ENCODE data around the gene ICA1L.
"Not testable (repeated sequence)": the region's sequence is repeated elsewhere in the genome, so short reads cannot be mapped to it uniquely, and the experiment has no call there.

ICA1L gene

DNA sequence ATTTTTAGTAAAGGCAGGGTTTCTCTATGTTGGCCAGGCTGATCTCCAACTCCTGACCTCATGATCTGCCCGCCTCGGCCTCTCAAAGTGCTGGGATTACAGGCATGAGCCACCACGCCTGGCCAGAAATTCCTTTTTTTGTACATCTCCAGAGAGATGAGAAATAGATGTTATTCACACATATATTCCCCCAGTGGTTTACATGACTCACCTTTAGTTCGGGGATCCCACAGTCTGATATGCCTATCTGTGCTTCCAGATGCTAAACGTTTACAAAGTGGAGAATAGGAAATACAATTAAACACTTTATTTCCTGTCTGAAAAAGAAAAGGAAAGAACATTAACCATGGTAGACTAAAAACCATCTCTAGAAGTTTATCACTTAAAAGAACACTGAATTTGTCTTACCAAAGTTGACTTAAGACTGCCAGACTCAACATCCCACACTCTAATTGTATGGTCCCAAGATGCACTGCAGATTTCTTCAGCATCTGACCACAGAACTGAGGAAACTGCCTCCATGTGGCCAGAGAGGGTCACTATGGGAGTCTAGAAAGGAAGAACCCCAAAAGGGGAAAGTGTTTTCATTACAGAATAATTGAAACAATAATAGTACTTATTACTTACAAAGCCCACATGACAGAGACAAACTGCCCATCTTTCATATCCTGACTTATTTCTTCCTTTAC, 12.6 kb upstream of the ICA1L start:
- Histone ChIP-seq H3K9me3 (ENCODE audit: low read length) (no peaks in the 10 kb centered on the region), H3K4me1 (ENCODE audit: insufficient read depth, low read length) (no peaks in the 10 kb centered on the region), H3K4me3 (ENCODE audit: low read length) (no peak overlapping the region), H3K36me3 (ENCODE audit: insufficient read depth, low read length) (peaks cover 77% of the 10 kb centered on the region), H2AFZ (ENCODE audit: low read depth, low read length) (no peak overlapping the region), H3K27me3 (ENCODE audit: insufficient read depth, low read length) (no peaks in the 10 kb centered on the region)

DNA sequence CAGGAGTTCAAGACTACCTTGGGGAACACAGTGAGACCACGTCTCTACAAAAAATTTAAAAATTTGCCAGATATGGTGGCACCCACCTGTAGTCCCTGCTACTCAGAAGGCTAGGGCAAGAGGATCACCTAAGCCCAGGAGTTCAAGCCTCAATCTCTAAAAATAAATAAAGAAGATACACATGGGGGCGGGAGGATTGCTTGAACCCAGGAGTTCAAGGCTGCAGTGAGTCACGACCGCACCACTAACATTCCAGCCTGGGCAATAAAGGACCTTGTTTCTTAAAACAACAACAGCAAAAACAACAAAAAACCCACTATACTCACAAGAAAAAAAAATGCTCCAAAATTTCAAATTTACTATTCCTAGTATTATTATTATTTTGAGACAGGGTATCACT, 10.0 kb upstream of the ICA1L start:
- H2AFZ ChIP-seq (ENCODE audit: low read depth, low read length): no peak overlapping the region
- H3K4me1 ChIP-seq (ENCODE audit: insufficient read depth, low read length): no peaks in the 10 kb centered on the region
- peaks cover 70% of the 10 kb centered on the region for H3K36me3 ChIP-seq (ENCODE audit: insufficient read depth, low read length)

DNA sequence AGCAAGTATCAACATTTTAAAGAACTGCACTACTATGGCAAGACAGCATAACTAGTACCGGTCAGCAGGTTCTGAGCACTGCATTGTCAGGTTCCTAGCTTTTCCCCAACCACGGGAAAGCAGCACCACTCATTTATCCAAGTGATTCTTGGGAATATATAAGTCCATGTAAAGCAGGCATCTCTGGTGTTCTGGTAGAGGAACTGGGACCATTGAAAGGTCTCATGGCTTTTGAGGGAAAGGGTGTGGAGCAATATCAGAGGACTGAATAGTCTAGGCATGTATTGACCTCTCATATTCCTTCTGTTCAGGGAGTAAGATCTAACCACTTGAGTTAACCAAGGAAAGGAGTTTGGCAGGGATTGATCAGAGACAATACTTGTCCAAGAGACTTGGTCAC, 6.1 kb upstream of the ICA1L start:
- H3K36me3 ChIP-seq (ENCODE audit: insufficient read depth, low read length): peaks cover 41% of the 10 kb centered on the region
- no peak overlapping the region for H2AFZ ChIP-seq (ENCODE audit: low read depth, low read length)
- H3K4me3 ChIP-seq (ENCODE audit: low read length): no peak overlapping the region
- H3K27me3 ChIP-seq (ENCODE audit: insufficient read depth, low read length): no peaks in the 10 kb centered on the region
- H3K9me3 ChIP-seq (ENCODE audit: low read length): no peaks in the 10 kb centered on the region
- H3K4me1 ChIP-seq (ENCODE audit: insufficient read depth, low read length): no peaks in the 10 kb centered on the region

More for the DNA sequence above, 10.0 kb upstream of the ICA1L start:
- Histone ChIP-seq H3K27me3 (ENCODE audit: insufficient read depth, low read length) (no peaks in the 10 kb centered on the region), H3K4me3 (ENCODE audit: low read length) (no peak overlapping the region), H3K9me3 (ENCODE audit: low read length) (no peaks in the 10 kb centered on the region)

DNA sequence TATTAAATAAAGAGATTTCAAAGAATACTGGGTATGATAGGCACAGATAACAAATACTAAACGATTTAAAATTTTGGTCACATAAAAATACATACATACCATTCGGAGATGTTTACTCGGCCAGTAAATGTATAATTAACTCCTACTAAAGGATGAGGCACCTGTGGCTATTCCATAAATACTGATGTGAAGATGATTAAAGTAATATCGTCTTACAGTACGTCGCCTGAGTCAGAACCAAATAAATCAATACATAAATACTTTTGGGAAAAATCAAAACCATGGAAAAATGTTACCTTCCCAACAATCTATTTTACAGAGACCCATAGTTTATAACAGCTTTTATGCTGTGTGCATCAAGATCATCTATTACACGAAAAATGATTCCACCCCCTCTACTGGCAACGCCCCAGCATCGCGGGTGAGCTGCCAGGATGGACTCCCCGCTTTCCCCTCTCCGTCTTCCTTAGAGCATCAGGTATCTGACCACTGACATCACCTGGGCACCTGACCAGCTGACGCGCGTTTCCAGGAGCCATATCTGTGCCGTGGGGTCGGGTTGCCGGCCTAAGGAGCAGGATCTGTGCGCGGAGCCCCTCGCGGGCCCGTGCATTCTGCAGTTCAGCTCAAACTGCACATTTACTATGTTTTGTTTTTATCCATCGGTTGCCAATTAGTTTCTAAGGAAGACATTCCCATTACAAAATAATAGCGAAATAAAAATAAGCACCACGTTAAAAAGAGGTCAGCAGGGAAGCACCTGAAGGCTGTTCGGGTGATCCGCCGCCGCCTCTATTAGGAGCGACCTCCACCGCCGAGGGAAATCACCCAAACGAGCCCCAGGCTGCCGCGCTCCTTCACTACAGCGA, 901 bp downstream of the ICA1L start:
- Histone ChIP-seq H3K9me3 (ENCODE audit: low read length) (no peaks in the 10 kb centered on the region), H3K27me3 (ENCODE audit: insufficient read depth, low read length) (no peaks in the 10 kb centered on the region), H2AFZ (ENCODE audit: low read depth, low read length) (peak overlapping the region; percentile 97), H3K4me3 (ENCODE audit: low read length) (peak overlapping the region; percentile 84), H3K4me1 (ENCODE audit: insufficient read depth, low read length) (peaks cover 6% of the 10 kb centered on the region), H3K36me3 (ENCODE audit: insufficient read depth, low read length) (no peaks in the 10 kb centered on the region)

DNA sequence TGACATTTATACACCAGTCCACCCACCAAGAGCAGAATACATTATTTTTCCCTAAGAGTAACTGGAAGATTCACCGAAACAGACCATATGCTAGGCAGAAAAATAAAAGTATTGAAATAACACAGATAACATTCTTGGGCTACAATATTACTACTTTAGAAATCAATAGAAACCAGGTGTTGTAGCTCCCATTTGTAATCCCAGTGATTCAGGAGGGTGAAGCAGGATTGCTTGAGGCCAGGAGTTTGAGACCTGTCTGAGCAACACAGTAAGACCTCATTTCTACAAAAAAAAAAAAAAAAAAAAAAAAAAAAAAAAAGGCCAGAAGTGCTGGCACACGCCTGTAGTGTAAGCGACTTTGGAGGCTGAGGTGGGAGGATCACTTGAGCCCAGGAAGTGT, 9.6 kb downstream of the ICA1L start:
- Histone ChIP-seq H3K4me3 (ENCODE audit: low read length) (no peak overlapping the region), H3K9me3 (ENCODE audit: low read length) (no peaks in the 10 kb centered on the region), H3K27me3 (ENCODE audit: insufficient read depth, low read length) (no peaks in the 10 kb centered on the region), H2AFZ (ENCODE audit: low read depth, low read length) (no peak overlapping the region), H3K4me1 (ENCODE audit: insufficient read depth, low read length) (no peaks in the 10 kb centered on the region), H3K36me3 (ENCODE audit: insufficient read depth, low read length) (no peaks in the 10 kb centered on the region)

DNA sequence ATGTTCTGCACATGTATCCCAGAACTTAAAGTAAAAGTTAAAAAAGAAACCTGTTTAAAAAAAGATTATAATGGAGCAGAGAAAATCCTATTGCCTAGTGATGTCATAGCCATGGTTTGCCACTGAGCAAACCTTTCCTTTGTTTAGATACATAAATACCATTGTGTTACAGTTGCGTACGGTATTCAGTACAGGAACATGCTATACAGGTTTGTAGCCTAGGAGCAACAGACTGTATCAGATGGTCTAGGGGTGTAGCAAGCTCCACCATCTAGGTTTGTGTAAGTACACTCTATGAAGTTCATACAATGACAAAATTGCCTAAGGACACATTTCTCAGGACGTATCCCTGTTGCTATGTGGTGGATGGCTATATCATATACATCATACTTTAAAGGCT, 13.0 kb downstream of the ICA1L start:
- Histone ChIP-seq H3K4me1 (ENCODE audit: insufficient read depth, low read length) (no peaks in the 10 kb centered on the region), H3K9me3 (ENCODE audit: low read length) (no peaks in the 10 kb centered on the region), H3K4me3 (ENCODE audit: low read length) (no peak overlapping the region), H3K36me3 (ENCODE audit: insufficient read depth, low read length) (no peaks in the 10 kb centered on the region), H2AFZ (ENCODE audit: low read depth, low read length) (no peak overlapping the region), H3K27me3 (ENCODE audit: insufficient read depth, low read length) (no peaks in the 10 kb centered on the region)

DNA sequence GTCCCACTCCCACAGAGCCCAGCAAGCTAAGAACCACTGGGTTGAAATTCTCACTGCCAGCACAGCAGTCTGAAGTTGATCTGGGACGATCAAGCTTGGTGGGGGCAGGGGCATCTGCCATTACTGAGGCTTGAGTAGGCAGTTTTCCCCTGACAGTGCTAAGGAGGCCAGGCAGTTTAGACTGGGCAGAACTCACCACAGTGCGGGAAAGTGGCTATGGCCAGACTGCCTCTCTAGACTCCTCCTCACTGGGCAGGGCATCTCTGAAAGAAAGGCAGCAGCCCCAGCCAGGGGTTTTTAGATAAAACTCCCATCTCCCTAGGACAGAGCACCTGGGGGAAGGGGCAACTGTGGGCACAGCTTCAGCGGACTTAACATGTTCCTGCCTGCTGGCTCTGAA, 22.2 kb downstream of the ICA1L start:
- not testable (repeated sequence) for H2AFZ ChIP-seq (ENCODE audit: low read depth, low read length); H3K4me3 ChIP-seq (ENCODE audit: low read length); H3K4me1 ChIP-seq (ENCODE audit: insufficient read depth, low read length); H3K36me3 ChIP-seq (ENCODE audit: insufficient read depth, low read length); H3K27me3 ChIP-seq (ENCODE audit: insufficient read depth, low read length); H3K9me3 ChIP-seq (ENCODE audit: low read length)

DNA sequence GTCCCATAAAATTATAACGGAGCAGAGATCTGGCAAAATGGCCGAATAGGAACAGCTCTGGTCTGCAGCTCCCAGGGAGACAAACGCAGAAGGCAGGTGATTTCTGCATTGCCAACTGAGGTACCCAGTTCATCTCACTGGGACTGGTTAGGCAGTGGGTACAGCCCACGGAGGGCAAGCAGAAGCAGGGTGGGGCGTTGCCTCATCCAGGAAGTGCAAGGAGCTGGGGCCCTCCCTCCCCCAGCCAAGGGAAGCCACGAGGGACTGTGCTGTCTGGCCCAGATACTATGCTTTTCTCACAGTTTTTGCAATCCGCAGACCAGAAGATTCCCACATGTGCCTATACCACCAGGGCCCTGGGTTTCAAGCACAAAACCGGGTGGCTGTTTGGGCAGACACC, 22.8 kb downstream of the ICA1L start:
- Histone ChIP-seq H3K4me3 (ENCODE audit: low read length) (no peak overlapping the region), H3K9me3 (ENCODE audit: low read length) (no peaks in the 10 kb centered on the region), H2AFZ (ENCODE audit: low read depth, low read length) (no peak overlapping the region), H3K27me3 (ENCODE audit: insufficient read depth, low read length) (no peaks in the 10 kb centered on the region), H3K36me3 (ENCODE audit: insufficient read depth, low read length) (no peaks in the 10 kb centered on the region), H3K4me1 (ENCODE audit: insufficient read depth, low read length) (no peaks in the 10 kb centered on the region)

DNA sequence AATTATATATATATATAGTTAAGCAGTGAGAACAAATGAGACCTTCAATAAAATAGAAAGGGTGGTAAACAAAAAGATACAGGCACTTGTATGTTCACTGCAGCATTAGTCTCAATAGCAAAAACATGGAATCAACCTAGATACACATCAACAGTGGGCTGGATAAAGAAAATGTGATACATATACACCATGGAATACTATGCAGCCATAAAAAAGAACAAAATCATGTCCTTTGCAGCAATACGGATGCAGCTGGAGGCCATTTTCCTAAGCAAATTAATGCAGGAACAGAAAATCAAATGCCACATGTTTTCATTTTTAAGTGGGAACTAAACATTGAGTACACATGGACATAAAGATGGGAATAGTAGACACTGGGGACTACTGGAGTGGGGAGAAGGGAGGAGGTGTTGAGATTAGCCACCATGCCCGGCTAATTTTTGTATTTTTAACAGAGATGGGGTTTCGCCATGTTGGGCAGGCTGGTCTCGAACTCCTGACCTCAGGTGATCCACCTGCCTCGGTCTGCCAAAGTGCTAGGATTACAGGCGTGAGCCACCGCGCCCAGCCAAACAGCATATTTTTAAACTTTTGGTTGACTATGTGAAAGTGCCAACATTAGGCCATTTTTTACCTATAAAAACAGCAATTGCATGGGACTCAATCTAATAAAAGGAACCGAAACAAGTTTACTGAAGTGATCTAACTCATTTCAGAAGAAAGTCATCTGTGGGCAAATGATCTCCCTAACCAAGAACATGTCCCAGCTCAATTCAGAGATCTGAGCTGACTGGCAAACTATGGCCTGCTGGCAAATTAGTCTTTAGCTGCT, 23.7 kb downstream of the ICA1L start:
- Histone ChIP-seq H3K9me3 (ENCODE audit: low read length) (peaks cover 5% of the 10 kb centered on the region), H3K4me1 (ENCODE audit: insufficient read depth, low read length) (no peaks in the 10 kb centered on the region), H3K27me3 (ENCODE audit: insufficient read depth, low read length) (no peaks in the 10 kb centered on the region), H2AFZ (ENCODE audit: low read depth, low read length) (no peak overlapping the region), H3K36me3 (ENCODE audit: insufficient read depth, low read length) (no peaks in the 10 kb centered on the region), H3K4me3 (ENCODE audit: low read length) (no peak overlapping the region)

DNA sequence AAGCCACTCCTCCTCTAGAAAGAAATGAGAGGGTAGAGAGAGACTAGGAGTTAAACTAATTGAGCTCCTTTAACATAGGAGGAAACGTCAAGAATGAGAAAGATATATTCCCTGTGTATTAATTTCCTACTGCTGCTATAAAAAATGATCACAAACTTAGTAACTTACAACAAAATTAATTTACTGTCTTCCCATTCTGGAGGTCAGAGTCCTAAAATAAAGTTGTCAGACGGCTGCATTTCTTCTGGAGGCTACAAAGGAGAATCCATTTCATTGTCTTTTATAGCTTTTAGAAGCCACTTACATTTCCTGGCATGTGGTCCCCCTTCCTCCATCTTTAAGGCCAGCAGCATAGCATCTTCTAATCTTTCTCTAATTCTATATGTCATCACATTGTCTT, 26.9 kb downstream of the ICA1L start:
- Histone ChIP-seq H3K27me3 (ENCODE audit: insufficient read depth, low read length) (no peaks in the 10 kb centered on the region), H3K4me1 (ENCODE audit: insufficient read depth, low read length) (no peaks in the 10 kb centered on the region), H3K4me3 (ENCODE audit: low read length) (no peak overlapping the region), H2AFZ (ENCODE audit: low read depth, low read length) (no peak overlapping the region), H3K36me3 (ENCODE audit: insufficient read depth, low read length) (no peaks in the 10 kb centered on the region), H3K9me3 (ENCODE audit: low read length) (peaks cover 22% of the 10 kb centered on the region)

DNA sequence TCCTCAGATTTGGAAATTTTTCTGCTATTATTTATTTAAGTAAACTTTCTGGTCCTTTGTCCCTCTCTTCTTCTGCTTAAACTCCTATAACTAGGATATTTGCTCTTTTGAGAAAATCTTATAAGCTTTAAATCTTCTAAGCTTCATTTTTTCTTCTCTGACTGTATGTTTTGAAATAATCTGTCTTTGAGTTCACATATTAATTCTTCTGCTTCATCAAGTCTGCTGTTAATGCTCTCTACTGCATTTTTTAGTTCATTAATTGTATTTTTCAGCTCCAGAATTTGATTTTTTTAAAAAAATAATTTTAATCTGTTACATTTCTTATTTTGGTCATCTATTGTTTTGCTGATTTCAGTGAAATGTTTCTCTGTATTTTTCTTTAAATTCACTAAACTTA, 28.9 kb downstream of the ICA1L start:
- Histone ChIP-seq H3K9me3 (ENCODE audit: low read length) (peaks cover 22% of the 10 kb centered on the region), H3K36me3 (ENCODE audit: insufficient read depth, low read length) (no peaks in the 10 kb centered on the region), H3K4me1 (ENCODE audit: insufficient read depth, low read length) (no peaks in the 10 kb centered on the region), H3K4me3 (ENCODE audit: low read length) (no peak overlapping the region), H3K27me3 (ENCODE audit: insufficient read depth, low read length) (no peaks in the 10 kb centered on the region), H2AFZ (ENCODE audit: low read depth, low read length) (no peak overlapping the region)

DNA sequence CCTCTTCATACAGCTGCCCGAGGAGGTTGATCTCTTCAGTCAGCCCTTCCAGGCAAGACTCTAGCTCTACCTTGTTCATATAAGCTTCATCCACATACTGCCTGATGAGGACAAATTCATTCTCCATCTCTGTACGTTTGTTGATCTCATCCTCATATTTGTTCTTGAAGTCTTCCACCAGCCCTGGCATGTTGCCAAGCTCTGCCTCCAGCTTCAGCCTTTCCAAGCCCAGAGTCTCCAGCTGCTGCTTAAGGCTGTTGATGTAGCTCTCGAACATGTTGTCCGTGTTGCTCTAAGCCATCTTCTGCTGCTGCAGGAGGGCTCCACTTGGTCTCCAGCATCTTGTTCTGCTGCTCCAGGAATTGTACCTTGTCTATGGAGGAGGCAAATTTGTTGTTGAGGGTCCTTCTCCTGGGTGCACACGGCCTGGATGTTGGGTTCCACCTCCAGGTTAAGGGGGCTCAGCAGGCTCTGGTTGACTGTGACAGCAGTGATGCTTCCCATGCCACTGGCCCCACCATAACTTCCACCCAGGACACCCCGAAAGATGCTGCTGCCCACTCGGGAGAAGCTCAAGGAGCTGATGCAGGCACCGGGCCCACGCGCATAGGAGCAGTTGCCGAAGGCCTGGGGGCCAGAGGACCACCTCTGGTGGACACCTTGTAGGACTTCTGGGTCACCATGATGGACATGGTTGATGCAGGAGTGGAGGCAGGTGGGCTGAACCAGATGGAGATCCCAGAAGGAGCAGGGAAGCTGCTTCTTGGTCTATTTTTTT, 30.3 kb downstream of the ICA1L start:
- no peaks in the 10 kb centered on the region for H3K4me1 ChIP-seq (ENCODE audit: insufficient read depth, low read length)
- no peak overlapping the region for H2AFZ ChIP-seq (ENCODE audit: low read depth, low read length)
- no peaks in the 10 kb centered on the region for H3K36me3 ChIP-seq (ENCODE audit: insufficient read depth, low read length)
- H3K27me3 ChIP-seq (ENCODE audit: insufficient read depth, low read length): no peaks in the 10 kb centered on the region
- H3K9me3 ChIP-seq (ENCODE audit: low read length): peaks cover 22% of the 10 kb centered on the region
- no peak overlapping the region for H3K4me3 ChIP-seq (ENCODE audit: low read length)

Data from neuron (in vitro differentiated cells).